SH-SY5Y (cell line): Measurements from ENCODE around the gene TCP10L.

Experiments
- GATA2 ChIP-seq: IDR thresholded peaks from 2 replicates; pipeline ENCODE4 v1.6.1; 2011; ENCODE audit warnings: mild to moderate bottlenecking, low read depth, low read length
- GATA3 ChIP-seq: IDR thresholded peaks from 2 replicates; pipeline ENCODE4 v1.6.1; 2011; ENCODE audit warnings: low read depth, mild to moderate bottlenecking, low read length, moderate library complexity

Gene TCP10L

GRCh38 chr21:32585042-32585710 is at the start of gene TCP10L:
Gene TCP10L, minus strand, starts transcription at chr21:32585523. Its CDS starts 1,219 bp downstream, at chr21:32584304.
- TF ChIP-seq GATA3 = no peak
- no peak for TF ChIP-seq GATA2

DNA sequence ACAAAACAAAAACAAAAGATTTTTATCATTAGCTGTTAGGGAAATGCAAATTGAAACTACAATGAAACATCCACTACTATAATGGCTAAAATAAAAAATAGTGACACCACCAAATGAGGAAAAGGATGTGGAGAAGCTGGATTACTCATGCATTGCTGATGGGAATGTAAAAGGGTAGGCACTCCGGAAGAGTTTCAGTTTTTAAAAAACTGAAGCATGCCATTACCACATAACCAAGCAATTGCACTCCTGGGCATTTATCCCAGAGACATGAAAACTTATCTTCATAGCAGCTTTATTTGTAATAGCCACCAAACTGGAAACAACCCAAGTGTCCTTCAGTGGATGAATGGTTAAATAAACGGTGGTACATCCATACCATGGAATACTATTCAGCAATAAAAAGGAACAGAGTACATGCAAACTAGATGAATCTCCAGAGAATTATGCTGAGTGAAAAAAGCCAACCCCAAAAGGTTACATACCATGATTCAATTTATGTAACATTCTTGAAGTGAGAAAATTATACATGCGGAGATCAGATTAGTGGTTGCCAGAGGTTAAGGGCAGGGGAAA is 41.4 kb upstream of the TCP10L start:
- no peak for TF ChIP-seq GATA2
- no peak for TF ChIP-seq GATA3

GRCh38 chr21:32613436-32614043 is 28.2 kb upstream of the TCP10L start:
- TF ChIP-seq GATA2 (no peak), GATA3 (no peak)

DNA sequence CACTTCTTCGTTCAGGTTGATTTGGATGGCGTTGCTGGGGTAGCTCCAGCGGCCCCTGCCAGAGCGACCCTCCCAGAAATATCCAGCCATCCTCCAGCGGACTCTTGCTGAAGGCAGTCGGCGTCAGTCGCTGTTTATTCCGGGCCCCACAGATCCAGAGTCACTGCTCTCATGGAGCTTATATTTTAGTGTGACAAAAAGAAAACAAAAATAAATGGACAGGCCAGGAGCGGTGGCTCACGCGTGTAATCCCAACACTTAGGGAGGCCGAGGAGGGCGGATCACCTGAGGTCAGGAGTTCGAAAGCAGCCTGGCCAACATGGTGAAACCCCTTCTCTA is 27.6 kb upstream of the TCP10L start:
- TF ChIP-seq GATA2 (no peak), GATA3 (no peak)

- no peak for TF ChIP-seq GATA2
- no peak for TF ChIP-seq GATA3
These were observed 27.0 kb upstream of the TCP10L start, which contains the start of gene CFAP298 for GRCh38 chr21:32612075-32612998. Gene CFAP298, minus strand, starts transcription at chr21:32612377. Its CDS starts 134 bp downstream, at chr21:32612243.

GRCh38 chr21:32611471-32611997 is 26.2 kb upstream of the TCP10L start:
- no peak for TF ChIP-seq GATA3
- TF ChIP-seq GATA2 = no peak

GRCh38 chr21:32608851-32609250 is 23.5 kb upstream of the TCP10L start:
- TF ChIP-seq GATA2 (no peak), GATA3 (no peak)

DNA sequence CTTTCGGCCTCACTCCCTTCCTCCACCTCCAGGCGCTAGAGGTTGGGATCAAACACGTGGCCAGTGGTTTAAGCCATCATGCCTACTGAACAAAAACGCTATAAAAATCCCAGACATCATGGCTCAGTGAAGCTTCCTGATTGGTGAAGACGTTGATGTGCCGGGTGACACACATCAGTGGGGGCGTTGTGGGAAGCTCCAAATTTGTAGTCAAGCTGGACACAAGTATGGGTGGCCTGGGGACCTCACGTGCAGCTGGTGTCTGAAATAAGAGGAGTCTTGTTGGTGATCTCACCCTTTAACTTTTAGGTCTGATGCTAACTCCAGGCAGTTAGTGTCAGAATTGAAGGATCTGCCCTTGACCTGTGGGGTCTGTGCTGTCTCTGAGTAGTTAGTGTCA is 20.1 kb upstream of the TCP10L start:
- TF ChIP-seq GATA2 = no peak
- no peak for TF ChIP-seq GATA3

DNA sequence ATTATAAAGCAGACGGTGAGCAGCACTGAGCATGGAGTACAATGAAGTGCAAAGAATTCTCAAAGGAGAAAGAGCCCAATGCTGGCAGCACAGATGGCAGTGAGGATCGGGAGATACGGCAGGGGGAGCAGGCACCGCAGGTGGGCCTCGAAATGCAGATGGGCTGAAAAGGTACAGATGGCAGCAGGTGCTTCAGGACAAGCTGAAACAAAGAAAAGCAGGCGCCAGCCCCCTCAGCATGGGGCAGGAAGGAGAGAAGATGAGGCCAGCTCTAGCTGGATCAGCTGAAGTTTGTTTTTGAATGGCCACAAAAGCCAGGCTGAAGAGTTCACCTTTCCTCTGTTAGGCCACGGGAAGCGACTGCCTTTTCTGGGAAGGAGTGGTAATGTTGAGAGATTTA is 19.1 kb upstream of the TCP10L start:
- TF ChIP-seq GATA3 (no peak), GATA2 (no peak)

GRCh38 chr21:32603131-32603530 is 17.8 kb upstream of the TCP10L start:
- no peak for TF ChIP-seq GATA2
- TF ChIP-seq GATA3 = no peak

DNA sequence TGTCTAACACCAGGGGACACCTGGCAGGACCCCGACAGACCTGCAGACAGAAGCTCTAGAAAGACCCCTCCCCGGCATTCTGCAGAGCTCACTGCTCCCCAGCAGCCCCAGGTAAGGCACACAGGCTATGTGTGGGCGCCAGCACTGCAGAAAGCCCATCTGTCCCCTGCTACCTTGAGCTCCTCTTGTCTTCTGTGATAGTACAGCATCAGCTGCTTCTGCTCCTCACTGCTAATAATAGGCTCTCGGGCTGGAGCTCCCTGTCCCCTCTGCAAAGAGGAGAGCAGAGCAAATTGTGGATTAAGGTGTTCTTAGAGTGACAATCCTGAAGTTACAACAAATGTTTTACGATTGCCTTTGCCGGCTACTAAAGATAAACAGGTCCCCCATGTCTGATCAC is 16.8 kb upstream of the TCP10L start:
- TF ChIP-seq GATA2 = no peak
- no peak for TF ChIP-seq GATA3

DNA sequence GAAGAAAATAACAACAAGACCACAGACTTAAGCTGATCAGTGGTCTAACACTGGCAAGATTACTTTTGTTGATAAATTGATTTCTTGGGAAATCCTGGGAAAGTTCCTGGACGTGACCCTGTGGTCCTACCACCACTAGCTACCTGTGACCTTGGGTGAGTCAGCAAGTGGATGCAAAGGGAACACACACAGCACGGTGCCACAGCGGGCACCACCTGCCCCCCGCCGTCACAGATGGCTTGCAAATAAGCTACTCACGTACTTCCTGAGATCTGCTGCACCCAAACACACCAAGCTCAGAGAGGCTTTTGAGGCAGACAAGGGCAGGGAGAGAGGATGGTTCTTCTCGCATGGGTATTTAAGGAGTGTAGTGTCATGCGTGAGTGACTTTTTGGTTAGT is 14.2 kb upstream of the TCP10L start:
- TF ChIP-seq GATA3 (no peak), GATA2 (no peak)

DNA sequence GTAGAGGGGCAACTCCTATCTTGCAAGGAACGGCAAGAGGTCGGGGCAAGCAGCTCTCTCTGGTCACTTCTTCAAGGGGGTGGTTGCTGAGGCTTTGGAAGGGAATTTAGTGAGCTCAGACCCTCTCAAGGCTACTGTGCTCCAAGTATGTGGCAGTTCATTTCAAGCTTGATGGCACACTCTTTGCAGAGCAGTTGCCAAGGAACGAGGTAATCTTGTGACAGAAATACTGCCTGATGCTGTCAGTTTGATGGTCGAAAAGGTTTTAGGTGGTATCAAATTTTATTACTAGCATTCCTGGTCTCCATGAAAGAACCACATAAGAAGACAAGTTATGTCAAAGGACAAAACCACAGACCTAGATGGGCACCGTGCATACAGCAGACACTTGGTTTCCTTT is 13.8 kb upstream of the TCP10L start:
- no peak for TF ChIP-seq GATA3
- no peak for TF ChIP-seq GATA2

GRCh38 chr21:32597205-32597604 is 11.9 kb upstream of the TCP10L start:
- TF ChIP-seq GATA3 (no peak), GATA2 (no peak)
